ENCODE data around the gene CGB2. TPM values are rescaled to one million over a fixed set of nuclear protein-coding genes. Genes with fewer than 3 reads are reported as not detected.

Gene CGB2
- total RNA-seq, 4 donors from 2014 or later, result not detected

DNA sequence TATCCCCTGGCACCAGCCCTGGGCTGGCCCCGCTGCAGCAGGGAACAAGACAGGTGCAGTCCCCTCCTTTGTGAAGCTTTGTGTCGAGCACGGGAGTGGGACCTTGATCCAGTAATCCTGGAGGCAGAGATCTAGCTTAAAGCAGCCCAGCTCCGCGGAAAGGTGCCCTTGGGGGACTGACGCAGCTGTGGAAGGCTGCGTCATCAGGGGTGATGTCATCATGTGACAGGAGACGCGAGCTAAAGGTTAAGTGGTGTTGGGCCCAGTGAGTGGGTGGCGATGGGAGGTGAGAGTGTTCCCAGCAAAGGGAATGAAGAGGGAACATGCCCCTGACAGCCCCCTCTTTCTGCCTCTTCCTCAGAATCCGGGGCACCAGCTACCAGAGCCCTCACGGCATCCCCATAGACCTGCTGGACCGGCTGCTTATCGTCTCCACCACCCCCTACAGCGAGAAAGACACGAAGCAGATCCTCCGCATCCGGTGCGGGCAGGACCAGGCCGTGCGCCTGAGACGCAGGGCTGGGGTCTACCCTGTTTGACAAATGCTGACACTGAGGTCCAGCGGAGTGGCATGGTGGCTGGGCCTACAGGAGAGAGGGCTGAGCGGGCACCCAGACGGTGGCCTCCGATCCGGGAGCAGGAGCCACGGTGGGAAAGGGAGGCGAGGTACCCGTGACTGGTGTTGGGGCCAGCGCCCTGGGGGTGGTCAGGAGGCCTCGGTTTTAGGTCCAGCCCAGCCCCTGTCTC lies 17.4 kb upstream of the CGB2 start:
- H3K36me3 ChIP-seq, result peaks cover 0 to 71% of the 10 kb centered on the region in 2 donors
- no peak overlapping the region for H3K27ac ChIP-seq

GRCh38 chr19:49014870-49015255 lies 16.8 kb upstream of the CGB2 start:
- Histone ChIP-seq H3K27me3 (peaks cover 32% of the 10 kb centered on the region), H3K4me1 (peaks cover 0 to 27% (median 7%) of the 10 kb centered on the region in 3 donors), H3K4me3 (no peak overlapping the region), H3K27ac (no peak overlapping the region), H3K9me3 (no peaks in the 10 kb centered on the region), H3K36me3 (peaks cover 0 to 65% of the 10 kb centered on the region in 2 donors)
- no peak for TF ChIP-seq EP300 (IDR thresholded peaks at IDR 0.05)
- no peak for TF ChIP-seq POLR2AphosphoS5 (IDR thresholded peaks at IDR 0.05)
- no peak for TF ChIP-seq POLR2A (IDR thresholded peaks at IDR 0.05)
- no peak for TF ChIP-seq CTCF (IDR thresholded peaks at IDR 0.05)
- 82 to 96% methylated on average over 4 to 5 of the region's 18 CpGs for WGBS, 2 donors (ENCODE audit: low coverage in 1 of 2)
- ATAC-seq, result no peak

More for the DNA sequence above, 17.4 kb upstream of the CGB2 start:
- Histone ChIP-seq H3K9me3 (no peaks in the 10 kb centered on the region), H3K27me3 (peaks cover 26% of the 10 kb centered on the region), H3K4me1 (peaks cover 0 to 21% (median 7%) of the 10 kb centered on the region in 3 donors), H3K4me3 (no peak overlapping the region)
- no peak for TF ChIP-seq POLR2AphosphoS5 (IDR thresholded peaks at IDR 0.05)
- TF ChIP-seq EP300 (IDR thresholded peaks at IDR 0.05), result no peak
- TF ChIP-seq CTCF (IDR thresholded peaks at IDR 0.05), result no peak
- 85 to 89% methylated on average over 11 to 16 of the region's 32 CpGs for WGBS, 2 donors (ENCODE audit: low coverage in 1 of 2)
- no peak for ATAC-seq

GRCh38 chr19:49016067-49016839 lies 15.4 kb upstream of the CGB2 start:
- H3K36me3 ChIP-seq, result peaks cover 0 to 51% of the 10 kb centered on the region in 2 donors
- H3K4me3 ChIP-seq, result no peak overlapping the region
- peaks cover 46% of the 10 kb centered on the region for H3K27me3 ChIP-seq
- H3K4me1 ChIP-seq, result peaks cover 0 to 27% (median 7%) of the 10 kb centered on the region in 3 donors
- no peak overlapping the region for H3K27ac ChIP-seq
- no peaks in the 10 kb centered on the region for H3K9me3 ChIP-seq
- 100% methylated on average over 1 of the region's 29 CpGs; no CpG with 5 or more reads in 1 of the 2 donors for WGBS, 2 donors (ENCODE audit: low coverage in 1 of 2)
- no peak for TF ChIP-seq EP300 (IDR thresholded peaks at IDR 0.05)
- no peak for TF ChIP-seq POLR2AphosphoS5 (IDR thresholded peaks at IDR 0.05)
- no peak for TF ChIP-seq CTCF (IDR thresholded peaks at IDR 0.05)
- no peak for TF ChIP-seq POLR2A (IDR thresholded peaks at IDR 0.05)
- no peak for ATAC-seq

DNA sequence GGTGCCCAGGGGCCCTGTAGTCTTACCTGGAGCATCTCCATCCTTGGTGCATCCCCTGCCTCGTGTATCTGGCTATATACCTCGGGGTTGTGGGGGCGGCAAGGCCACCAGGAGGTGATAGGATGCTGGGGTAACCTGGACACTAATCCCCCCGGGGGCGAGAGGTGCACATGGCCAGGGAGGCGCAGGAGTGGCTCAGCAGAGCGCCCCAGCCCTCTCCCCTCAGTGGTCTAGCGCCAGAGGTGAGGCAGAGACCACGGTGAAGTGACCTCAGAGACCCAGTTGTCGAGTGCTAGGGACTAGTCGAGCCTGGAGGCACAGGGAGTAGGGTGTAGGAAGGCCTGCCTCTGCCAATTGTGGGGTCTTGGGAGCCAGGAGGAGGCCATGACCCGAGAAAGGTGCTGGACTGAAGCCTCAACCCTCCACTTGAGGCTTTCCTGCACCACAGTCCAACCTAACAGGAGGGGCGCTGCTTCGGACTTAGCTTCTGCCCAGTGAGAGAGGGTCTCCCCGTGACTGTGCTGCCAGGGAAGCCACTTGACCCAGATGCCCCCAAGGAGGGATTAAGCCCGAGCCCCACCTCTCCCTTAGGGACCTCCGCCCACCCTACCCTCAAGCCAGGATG lies 14.5 kb upstream of the CGB2 start, which contains the start of gene LHB:
TSS of gene LHB (minus strand) at position 51 of the 625 bp plus-strand sequence. CDS start at position 41, 10 bp downstream.
- Histone ChIP-seq H3K9me3 (no peaks in the 10 kb centered on the region), H3K4me1 (peaks cover 0 to 27% (median 7%) of the 10 kb centered on the region in 3 donors), H3K4me3 (peak within 1 kb of the TSS; percentile 25 to 53), H3K27me3 (peaks cover 49% of the 10 kb centered on the region), H3K36me3 (peaks cover 0 to 42% of the 10 kb centered on the region in 2 donors), H3K27ac (peak within 1 kb of the TSS in 1 of 4 donors; percentile 27)
- 39% methylated on average over 3 of the region's 17 CpGs; no CpG with 5 or more reads in 1 of the 2 donors for WGBS, 2 donors (ENCODE audit: low coverage in 1 of 2)
- TF ChIP-seq CTCF (IDR thresholded peaks at IDR 0.05) (no peak), POLR2AphosphoS5 (IDR thresholded peaks at IDR 0.05) (no peak), EP300 (IDR thresholded peaks at IDR 0.05) (no peak)
- ATAC-seq, result no peak
